22Rv1 (cell line): ENCODE results near the gene SWSAP1.

Experiments
- ZFX ChIP-seq: fragments of 450-650 bp; IDR thresholded peaks from 2 replicates; pipeline ENCODE4 v1.6.1; 2017; ENCODE audit warnings: antibody characterized with exemption, borderline replicate concordance
- TF ChIP-seq, protein P1 (sequence below): fragments of 450-650 bp; IDR thresholded peaks from 2 replicates; pipeline ENCODE4 v1.5.1; 2017; ENCODE audit warnings: mild to moderate bottlenecking

DNA sequence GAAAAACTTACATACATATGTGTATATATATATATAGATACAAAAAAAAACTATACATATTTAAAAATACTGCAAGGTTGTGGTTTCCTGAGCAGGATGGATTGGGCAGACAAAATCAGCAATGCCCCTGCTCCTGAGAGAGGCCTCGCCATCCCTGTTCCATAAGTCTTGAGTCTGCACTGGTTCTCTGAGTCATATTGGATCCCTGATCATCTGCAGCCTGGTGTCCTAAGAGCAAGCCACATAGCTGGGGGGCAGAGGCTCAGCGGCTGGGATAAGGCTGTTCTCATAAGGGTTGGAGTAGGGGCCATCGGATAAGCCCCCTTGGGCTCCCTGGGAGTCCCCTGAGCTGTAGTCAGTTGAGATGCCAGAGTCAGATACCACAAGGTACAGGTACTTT is 3.3 kb downstream of the SWSAP1 start:
- TF ChIP-seq, protein P1, sequence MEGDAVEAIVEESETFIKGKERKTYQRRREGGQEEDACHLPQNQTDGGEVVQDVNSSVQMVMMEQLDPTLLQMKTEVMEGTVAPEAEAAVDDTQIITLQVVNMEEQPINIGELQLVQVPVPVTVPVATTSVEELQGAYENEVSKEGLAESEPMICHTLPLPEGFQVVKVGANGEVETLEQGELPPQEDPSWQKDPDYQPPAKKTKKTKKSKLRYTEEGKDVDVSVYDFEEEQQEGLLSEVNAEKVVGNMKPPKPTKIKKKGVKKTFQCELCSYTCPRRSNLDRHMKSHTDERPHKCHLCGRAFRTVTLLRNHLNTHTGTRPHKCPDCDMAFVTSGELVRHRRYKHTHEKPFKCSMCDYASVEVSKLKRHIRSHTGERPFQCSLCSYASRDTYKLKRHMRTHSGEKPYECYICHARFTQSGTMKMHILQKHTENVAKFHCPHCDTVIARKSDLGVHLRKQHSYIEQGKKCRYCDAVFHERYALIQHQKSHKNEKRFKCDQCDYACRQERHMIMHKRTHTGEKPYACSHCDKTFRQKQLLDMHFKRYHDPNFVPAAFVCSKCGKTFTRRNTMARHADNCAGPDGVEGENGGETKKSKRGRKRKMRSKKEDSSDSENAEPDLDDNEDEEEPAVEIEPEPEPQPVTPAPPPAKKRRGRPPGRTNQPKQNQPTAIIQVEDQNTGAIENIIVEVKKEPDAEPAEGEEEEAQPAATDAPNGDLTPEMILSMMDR: no peak
- no peak for TF ChIP-seq ZFX
